ENCODE data around the gene MVB12B. TPM values are rescaled to one million over a fixed set of nuclear protein-coding genes. Genes with fewer than 3 reads are reported as not detected.
"Not testable (repeated sequence)": the region's sequence is repeated elsewhere in the genome, so short reads cannot be mapped to it uniquely, and the experiment has no call there.

MVB12B gene
- total RNA-seq, result 12.2 TPM
- 13.5 TPM for polyA plus RNA-seq

GRCh38 chr9:126326228-126327005, at the start of gene MVB12B:
Gene MVB12B, plus strand, starts transcription at chr9:126326829. Its CDS starts 101 bp downstream, at chr9:126326930.
- Histone ChIP-seq H3K36me3 (ENCODE audit: insufficient read depth) (no peaks in the 10 kb centered on the region), H3K4me1 (ENCODE audit: insufficient read depth) (no peaks in the 10 kb centered on the region), H3K27ac (ENCODE audit: low read depth) (peak within 1 kb of the TSS; percentile 61), H3K4me3 (ENCODE audit: low read depth, low read length) (peak within 1 kb of the TSS; percentile 94)
- 2% methylated on average over 94 of the region's 94 CpGs for WGBS
- no peak for DNase-seq (ENCODE audit: extremely low spot score)

GRCh38 chr9:126283799-126284465, 42.7 kb upstream of the MVB12B start:
- Histone ChIP-seq H3K36me3 (ENCODE audit: insufficient read depth) (no peaks in the 10 kb centered on the region), H3K4me3 (ENCODE audit: low read depth, low read length) (no peak overlapping the region), H3K4me1 (ENCODE audit: insufficient read depth) (no peaks in the 10 kb centered on the region), H3K27ac (ENCODE audit: low read depth) (no peak overlapping the region)
- DNase-seq (ENCODE audit: extremely low spot score), result no peak
- WGBS, result 89% methylated on average over 9 of the region's 9 CpGs

GRCh38 chr9:126285652-126286051, 41.0 kb upstream of the MVB12B start:
- H3K27ac ChIP-seq (ENCODE audit: low read depth); DNase-seq (ENCODE audit: extremely low spot score); H3K36me3 ChIP-seq (ENCODE audit: insufficient read depth); H3K4me3 ChIP-seq (ENCODE audit: low read depth, low read length); H3K4me1 ChIP-seq (ENCODE audit: insufficient read depth): not testable (repeated sequence)
- WGBS, result 80% methylated on average over 2 of the region's 2 CpGs

- Histone ChIP-seq H3K4me3 (ENCODE audit: low read depth, low read length) (no peak overlapping the region), H3K27ac (ENCODE audit: low read depth) (no peak overlapping the region), H3K4me1 (ENCODE audit: insufficient read depth) (no peaks in the 10 kb centered on the region), H3K36me3 (ENCODE audit: insufficient read depth) (no peaks in the 10 kb centered on the region)
- 76% methylated on average over 6 of the region's 6 CpGs for WGBS
- DNase-seq (ENCODE audit: extremely low spot score), result no peak
Observed at GRCh38 chr9:126287166-126287866, 39.3 kb upstream of the MVB12B start.

- DNase-seq (ENCODE audit: extremely low spot score), result no peak
- Histone ChIP-seq H3K4me1 (ENCODE audit: insufficient read depth) (no peaks in the 10 kb centered on the region), H3K27ac (ENCODE audit: low read depth) (no peak overlapping the region), H3K4me3 (ENCODE audit: low read depth, low read length) (no peak overlapping the region), H3K36me3 (ENCODE audit: insufficient read depth) (no peaks in the 10 kb centered on the region)
- 77% methylated on average over 9 of the region's 9 CpGs for WGBS
Observed at GRCh38 chr9:126290871-126291270, 35.8 kb upstream of the MVB12B start.

- no peak for DNase-seq (ENCODE audit: extremely low spot score)
- 95% methylated on average over 4 of the region's 4 CpGs for WGBS
- H3K4me3 ChIP-seq (ENCODE audit: low read depth, low read length), result no peak overlapping the region
Observed at GRCh38 chr9:126291925-126292324, 34.7 kb upstream of the MVB12B start.

GRCh38 chr9:126292736-126293521, 33.7 kb upstream of the MVB12B start:
- H3K4me1 ChIP-seq (ENCODE audit: insufficient read depth), result no peaks in the 10 kb centered on the region
- no peak for DNase-seq (ENCODE audit: extremely low spot score)
- WGBS, result 76% methylated on average over 16 of the region's 16 CpGs

More at GRCh38 chr9:126291925-126292324, 34.7 kb upstream of the MVB12B start:
- Histone ChIP-seq H3K4me1 (ENCODE audit: insufficient read depth) (no peaks in the 10 kb centered on the region), H3K27ac (ENCODE audit: low read depth) (no peak overlapping the region), H3K36me3 (ENCODE audit: insufficient read depth) (no peaks in the 10 kb centered on the region)

GRCh38 chr9:126293522-126293889, 33.1 kb upstream of the MVB12B start:
- DNase-seq (ENCODE audit: extremely low spot score), result no peak
- Histone ChIP-seq H3K4me1 (ENCODE audit: insufficient read depth) (no peaks in the 10 kb centered on the region), H3K27ac (ENCODE audit: low read depth) (no peak overlapping the region), H3K36me3 (ENCODE audit: insufficient read depth) (no peaks in the 10 kb centered on the region), H3K4me3 (ENCODE audit: low read depth, low read length) (no peak overlapping the region)
- WGBS, result 79% methylated on average over 9 of the region's 9 CpGs

More at GRCh38 chr9:126292736-126293521, 33.7 kb upstream of the MVB12B start:
- no peak overlapping the region for H3K27ac ChIP-seq (ENCODE audit: low read depth)
- no peak overlapping the region for H3K4me3 ChIP-seq (ENCODE audit: low read depth, low read length)
- H3K36me3 ChIP-seq (ENCODE audit: insufficient read depth), result no peaks in the 10 kb centered on the region

- no peak for DNase-seq (ENCODE audit: extremely low spot score)
- no peak overlapping the region for H3K4me3 ChIP-seq (ENCODE audit: low read depth, low read length)
- WGBS, result 87% methylated on average over 15 of the region's 15 CpGs
- no peaks in the 10 kb centered on the region for H3K36me3 ChIP-seq (ENCODE audit: insufficient read depth)
- no peaks in the 10 kb centered on the region for H3K4me1 ChIP-seq (ENCODE audit: insufficient read depth)
- H3K27ac ChIP-seq (ENCODE audit: low read depth), result no peak overlapping the region
Observed at GRCh38 chr9:126294331-126295081, 32.1 kb upstream of the MVB12B start.

- H3K36me3 ChIP-seq (ENCODE audit: insufficient read depth), result no peaks in the 10 kb centered on the region
- H3K4me1 ChIP-seq (ENCODE audit: insufficient read depth), result no peaks in the 10 kb centered on the region
- DNase-seq (ENCODE audit: extremely low spot score), result no peak
- WGBS, result 89% methylated on average over 5 of the region's 5 CpGs
- H3K27ac ChIP-seq (ENCODE audit: low read depth), result no peak overlapping the region
- H3K4me3 ChIP-seq (ENCODE audit: low read depth, low read length), result no peak overlapping the region
Observed at GRCh38 chr9:126295082-126295477, 31.5 kb upstream of the MVB12B start.

GRCh38 chr9:126295516-126295915, 31.1 kb upstream of the MVB12B start:
- H3K4me1 ChIP-seq (ENCODE audit: insufficient read depth), result no peaks in the 10 kb centered on the region
- no peak overlapping the region for H3K4me3 ChIP-seq (ENCODE audit: low read depth, low read length)
- DNase-seq (ENCODE audit: extremely low spot score), result no peak
- H3K27ac ChIP-seq (ENCODE audit: low read depth), result no peak overlapping the region
- no peaks in the 10 kb centered on the region for H3K36me3 ChIP-seq (ENCODE audit: insufficient read depth)
- 94% methylated on average over 1 of the region's 1 CpG for WGBS

- H3K36me3 ChIP-seq (ENCODE audit: insufficient read depth), result no peaks in the 10 kb centered on the region
- H3K27ac ChIP-seq (ENCODE audit: low read depth), result no peak overlapping the region
- no peaks in the 10 kb centered on the region for H3K4me1 ChIP-seq (ENCODE audit: insufficient read depth)
- no peak for DNase-seq (ENCODE audit: extremely low spot score)
- WGBS, result 89% methylated on average over 17 of the region's 17 CpGs
- no peak overlapping the region for H3K4me3 ChIP-seq (ENCODE audit: low read depth, low read length)
Observed at GRCh38 chr9:126295936-126296600, 30.6 kb upstream of the MVB12B start.

Measured in urinary bladder (tissue), 4 donors.